DOHH2 (cell line): Measurements from ENCODE around the gene OR8G5.

Experiments
- EZH2phosphoT487 ChIP-seq: fragments of 200-600 bp; sonication (generic); IDR thresholded peaks from 2 replicates; pipeline ENCODE4 v1.6.1; 2017; ENCODE audit warnings: borderline replicate concordance, mild to moderate bottlenecking, antibody characterized with exemption, low read length, moderate library complexity, mixed read lengths
- TF ChIP-seq, protein P1 (sequence below): fragments of 200-600 bp; sonication (generic); IDR thresholded peaks from one replicate; pipeline ENCODE4 v1.5.1; 2014; ENCODE audit warnings: antibody characterized with exemption, mild to moderate bottlenecking, low read depth, low read length; ENCODE audit not compliant: poor library complexity, severe bottlenecking

GRCh38 chr11:124222407-124222806 is 33.8 kb upstream of the OR8G5 start:
- TF ChIP-seq, protein P1, sequence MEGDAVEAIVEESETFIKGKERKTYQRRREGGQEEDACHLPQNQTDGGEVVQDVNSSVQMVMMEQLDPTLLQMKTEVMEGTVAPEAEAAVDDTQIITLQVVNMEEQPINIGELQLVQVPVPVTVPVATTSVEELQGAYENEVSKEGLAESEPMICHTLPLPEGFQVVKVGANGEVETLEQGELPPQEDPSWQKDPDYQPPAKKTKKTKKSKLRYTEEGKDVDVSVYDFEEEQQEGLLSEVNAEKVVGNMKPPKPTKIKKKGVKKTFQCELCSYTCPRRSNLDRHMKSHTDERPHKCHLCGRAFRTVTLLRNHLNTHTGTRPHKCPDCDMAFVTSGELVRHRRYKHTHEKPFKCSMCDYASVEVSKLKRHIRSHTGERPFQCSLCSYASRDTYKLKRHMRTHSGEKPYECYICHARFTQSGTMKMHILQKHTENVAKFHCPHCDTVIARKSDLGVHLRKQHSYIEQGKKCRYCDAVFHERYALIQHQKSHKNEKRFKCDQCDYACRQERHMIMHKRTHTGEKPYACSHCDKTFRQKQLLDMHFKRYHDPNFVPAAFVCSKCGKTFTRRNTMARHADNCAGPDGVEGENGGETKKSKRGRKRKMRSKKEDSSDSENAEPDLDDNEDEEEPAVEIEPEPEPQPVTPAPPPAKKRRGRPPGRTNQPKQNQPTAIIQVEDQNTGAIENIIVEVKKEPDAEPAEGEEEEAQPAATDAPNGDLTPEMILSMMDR: no peak
- TF ChIP-seq EZH2phosphoT487: no peak
